ENCODE data around the gene C1orf115.

C1orf115 gene

GRCh38 chr1:220690140-220691052, at the start of gene C1orf115:
C1orf115 (plus strand) TSS chr1:220690363; CDS start chr1:220690403, 40 bp downstream.
- TF ChIP-seq CTCF (IDR thresholded peaks at IDR 0.05), result peak; percentile 96
- no peaks in the 10 kb centered on the region for H3K4me1 ChIP-seq
- H3K27me3 ChIP-seq (ENCODE audit: control insufficient read depth, insufficient read depth, low read length), result no peaks in the 10 kb centered on the region

GRCh38 chr1:220642285-220642684, 47.9 kb upstream of the C1orf115 start:
- no peak overlapping the region for H3K4me2 ChIP-seq (ENCODE audit: low read length)
- H3K79me2 ChIP-seq, result no peaks in the 10 kb centered on the region
- H3K27ac ChIP-seq, result no peak overlapping the region
- no peaks in the 10 kb centered on the region for H3K9me3 ChIP-seq (ENCODE audit: control insufficient read depth, low read length)
- H3K36me3 ChIP-seq (ENCODE audit: control insufficient read depth, insufficient read depth, low read length), result no peaks in the 10 kb centered on the region
- H2AFZ ChIP-seq, result no peak overlapping the region
- TF ChIP-seq CTCF (IDR thresholded peaks at IDR 0.05), result no peak
- no peaks in the 10 kb centered on the region for H3K27me3 ChIP-seq (ENCODE audit: control insufficient read depth, insufficient read depth, low read length)
- H3K4me3 ChIP-seq (ENCODE audit: low read depth, low read length), result no peak overlapping the region
- H3K4me1 ChIP-seq, result no peaks in the 10 kb centered on the region
- H3K9ac ChIP-seq, result no peak overlapping the region

More at GRCh38 chr1:220690140-220691052, at the start of gene C1orf115:
- H3K36me3 ChIP-seq (ENCODE audit: control insufficient read depth, insufficient read depth, low read length), result no peaks in the 10 kb centered on the region
- H3K9me3 ChIP-seq (ENCODE audit: control insufficient read depth, low read length), result no peaks in the 10 kb centered on the region
- H3K4me2 ChIP-seq (ENCODE audit: low read length), result peak within 1 kb of the TSS; percentile 56
- peak within 1 kb of the TSS; percentile 86 for H2AFZ ChIP-seq
- H3K27ac ChIP-seq, result no peak within 1 kb of the TSS
- H3K4me3 ChIP-seq (ENCODE audit: low read depth, low read length), result peak within 1 kb of the TSS; percentile 75
- peaks cover 2% of the 10 kb centered on the region for H3K79me2 ChIP-seq
- H3K9ac ChIP-seq, result no peak within 1 kb of the TSS

- no peak overlapping the region for H3K4me2 ChIP-seq (ENCODE audit: low read length)
- H3K4me3 ChIP-seq (ENCODE audit: low read depth, low read length), result no peak overlapping the region
- no peaks in the 10 kb centered on the region for H3K9me3 ChIP-seq (ENCODE audit: control insufficient read depth, low read length)
- no peak overlapping the region for H2AFZ ChIP-seq
- H3K36me3 ChIP-seq (ENCODE audit: control insufficient read depth, insufficient read depth, low read length), result no peaks in the 10 kb centered on the region
- TF ChIP-seq CTCF (IDR thresholded peaks at IDR 0.05), result no peak
- H3K4me1 ChIP-seq, result no peaks in the 10 kb centered on the region
- H3K27me3 ChIP-seq (ENCODE audit: control insufficient read depth, insufficient read depth, low read length), result no peaks in the 10 kb centered on the region
- H3K9ac ChIP-seq, result no peak overlapping the region
- H3K79me2 ChIP-seq, result no peaks in the 10 kb centered on the region
- no peak overlapping the region for H3K27ac ChIP-seq
Measured at GRCh38 chr1:220652995-220653394, 37.2 kb upstream of the C1orf115 start.

- Histone ChIP-seq H3K79me2 (no peaks in the 10 kb centered on the region), H3K27ac (no peak overlapping the region), H3K4me1 (no peaks in the 10 kb centered on the region), H3K9ac (no peak overlapping the region), H3K27me3 (ENCODE audit: control insufficient read depth, insufficient read depth, low read length) (no peaks in the 10 kb centered on the region), H3K36me3 (ENCODE audit: control insufficient read depth, insufficient read depth, low read length) (no peaks in the 10 kb centered on the region), H3K4me3 (ENCODE audit: low read depth, low read length) (no peak overlapping the region), H2AFZ (no peak overlapping the region), H3K4me2 (ENCODE audit: low read length) (no peak overlapping the region), H3K9me3 (ENCODE audit: control insufficient read depth, low read length) (no peaks in the 10 kb centered on the region)
- no peak for TF ChIP-seq CTCF (IDR thresholded peaks at IDR 0.05)
Measured at GRCh38 chr1:220655509-220655908, 34.7 kb upstream of the C1orf115 start.

Measured in parathyroid adenoma (tissue), 2 donors.